ENCODE data around the gene PDSS2.
A peak's percentile ranks its signal among the peaks of the same experiment; 100 is the strongest.
"Not testable (repeated sequence)": the region's sequence is repeated elsewhere in the genome, so short reads cannot be mapped to it uniquely, and the experiment has no call there.

The PDSS2 gene

GRCh38 chr6:107475360-107475759 is 16.0 kb upstream of the PDSS2 start:
- not testable (repeated sequence) for DNase-seq (ENCODE audit: low read depth in 2 of 2)

- no peak for DNase-seq (ENCODE audit: low read depth in 2 of 2)
Observed at GRCh38 chr6:107473660-107474059, 14.3 kb upstream of the PDSS2 start.

- DNase-seq (ENCODE audit: low read depth in 2 of 2), result no peak
Observed at GRCh38 chr6:107470364-107470763, 11.0 kb upstream of the PDSS2 start.

- DNase-seq (ENCODE audit: low read depth in 2 of 2), result no peak
Observed at GRCh38 chr6:107466062-107466461, 6.7 kb upstream of the PDSS2 start.

GRCh38 chr6:107460083-107460631 is 793 bp upstream of the PDSS2 start:
- DNase-seq (ENCODE audit: low read depth in 2 of 2), result no peak

- peak; percentile 2 to 13 for DNase-seq (ENCODE audit: low read depth in 2 of 2)
Observed at GRCh38 chr6:107458672-107459282, 587 bp downstream of the PDSS2 start.

GRCh38 chr6:107448776-107449175 is 10.6 kb downstream of the PDSS2 start:
- DNase-seq (ENCODE audit: low read depth in 2 of 2), result no peak

- no peak for DNase-seq (ENCODE audit: low read depth in 2 of 2)
Observed at GRCh38 chr6:107447663-107448216, 11.6 kb downstream of the PDSS2 start.

GRCh38 chr6:107444277-107444676 is 15.1 kb downstream of the PDSS2 start:
- no peak for DNase-seq (ENCODE audit: low read depth in 2 of 2)

GRCh38 chr6:107443608-107444267 is 15.6 kb downstream of the PDSS2 start:
- DNase-seq (ENCODE audit: low read depth in 2 of 2), result no peak

- no peak for DNase-seq (ENCODE audit: low read depth in 2 of 2)
Observed at GRCh38 chr6:107442938-107443607, 16.3 kb downstream of the PDSS2 start.

GRCh38 chr6:107441682-107442081 is 17.7 kb downstream of the PDSS2 start:
- no peak for DNase-seq (ENCODE audit: low read depth in 2 of 2)

- no peak for DNase-seq (ENCODE audit: low read depth in 2 of 2)
Observed at GRCh38 chr6:107440936-107441335, 18.4 kb downstream of the PDSS2 start.

- DNase-seq (ENCODE audit: low read depth in 2 of 2), result no peak
Observed at GRCh38 chr6:107439406-107439805, 20.0 kb downstream of the PDSS2 start.

- no peak for DNase-seq (ENCODE audit: low read depth in 2 of 2)
Observed at GRCh38 chr6:107437691-107438090, 21.7 kb downstream of the PDSS2 start.

GRCh38 chr6:107436881-107437280 is 22.5 kb downstream of the PDSS2 start:
- no peak for DNase-seq (ENCODE audit: low read depth in 2 of 2)

GRCh38 chr6:107435798-107436197 is 23.6 kb downstream of the PDSS2 start:
- DNase-seq (ENCODE audit: low read depth in 2 of 2), result no peak

- DNase-seq (ENCODE audit: low read depth in 2 of 2), result no peak
Observed at GRCh38 chr6:107434812-107435211, 24.6 kb downstream of the PDSS2 start.

GRCh38 chr6:107425951-107426350 is 33.4 kb downstream of the PDSS2 start:
- DNase-seq (ENCODE audit: low read depth in 2 of 2), result not testable (repeated sequence)

- DNase-seq (ENCODE audit: low read depth in 2 of 2), result no peak
Observed at GRCh38 chr6:107423474-107423990, 35.8 kb downstream of the PDSS2 start.

GRCh38 chr6:107421696-107422256 is 37.6 kb downstream of the PDSS2 start:
- DNase-seq (ENCODE audit: low read depth in 2 of 2), result no peak

- no peak for DNase-seq (ENCODE audit: low read depth in 2 of 2)
Observed at GRCh38 chr6:107419733-107420132, 39.6 kb downstream of the PDSS2 start.

Data from stimulated activated CD4-positive, alpha-beta T cell treated with anti-CD3 and anti-CD28 coated beads, Interleukin-1b, Interleukin-23, amount 100 ng/mL, for 4 hours (primary cell).